Activated CD4-positive, alpha-beta T cell treated with anti-CD3 and anti-CD28 coated beads, Interleukin-2, amount 10 ng/mL, durations not matched to agents 24 days and 14 days (primary cell): ENCODE data around the gene GMPPA. TPM values are rescaled to one million over a fixed set of nuclear protein-coding genes. Genes with fewer than 3 reads are reported as not detected.
A peak's percentile ranks its signal among the peaks of the same experiment; 100 is the strongest.

Experiments
- DNase-seq: peaks from one replicate; pipeline ENCODE4 v3.0.0; 2022
- H3K27ac Mint-ChIP-seq: one replicate; pipeline ENCODE4 v1.8.0; 2022; ENCODE audit warnings: mild to moderate bottlenecking, mixed read lengths
- H3K27me3 Mint-ChIP-seq: one replicate; pipeline ENCODE4 v1.8.0; 2022; ENCODE audit warnings: mixed read lengths
- H3K36me3 Mint-ChIP-seq: one replicate; pipeline ENCODE4 v1.8.0; 2022; ENCODE audit warnings: low read depth, mild to moderate bottlenecking, mixed read lengths
- H3K4me1 Mint-ChIP-seq: one replicate; pipeline ENCODE4 v1.8.0; 2021; ENCODE audit warnings: mixed read lengths
- H3K4me3 Mint-ChIP-seq: one replicate; pipeline ENCODE4 v1.8.0; 2022; ENCODE audit warnings: mild to moderate bottlenecking, moderate library complexity, mixed read lengths
- H3K9me3 Mint-ChIP-seq: one replicate; pipeline ENCODE4 v1.8.0; 2021; ENCODE audit warnings: mixed read lengths
- intact Hi-C: fragments of 100-400 bp; cut with micrococcal nuclease; formaldehyde crosslinking; loops from one replicate; pipeline ENCODE4 v1.15.1; 2023
- total RNA-seq: library from RNA; stranded (reverse); gene quantifications from 2 replicates; pipeline ENCODE4 v1.2.3, GENCODE V29; 2022

The GMPPA gene
- 45.5 and 46.0 TPM in 2 replicates for total RNA-seq

DNA sequence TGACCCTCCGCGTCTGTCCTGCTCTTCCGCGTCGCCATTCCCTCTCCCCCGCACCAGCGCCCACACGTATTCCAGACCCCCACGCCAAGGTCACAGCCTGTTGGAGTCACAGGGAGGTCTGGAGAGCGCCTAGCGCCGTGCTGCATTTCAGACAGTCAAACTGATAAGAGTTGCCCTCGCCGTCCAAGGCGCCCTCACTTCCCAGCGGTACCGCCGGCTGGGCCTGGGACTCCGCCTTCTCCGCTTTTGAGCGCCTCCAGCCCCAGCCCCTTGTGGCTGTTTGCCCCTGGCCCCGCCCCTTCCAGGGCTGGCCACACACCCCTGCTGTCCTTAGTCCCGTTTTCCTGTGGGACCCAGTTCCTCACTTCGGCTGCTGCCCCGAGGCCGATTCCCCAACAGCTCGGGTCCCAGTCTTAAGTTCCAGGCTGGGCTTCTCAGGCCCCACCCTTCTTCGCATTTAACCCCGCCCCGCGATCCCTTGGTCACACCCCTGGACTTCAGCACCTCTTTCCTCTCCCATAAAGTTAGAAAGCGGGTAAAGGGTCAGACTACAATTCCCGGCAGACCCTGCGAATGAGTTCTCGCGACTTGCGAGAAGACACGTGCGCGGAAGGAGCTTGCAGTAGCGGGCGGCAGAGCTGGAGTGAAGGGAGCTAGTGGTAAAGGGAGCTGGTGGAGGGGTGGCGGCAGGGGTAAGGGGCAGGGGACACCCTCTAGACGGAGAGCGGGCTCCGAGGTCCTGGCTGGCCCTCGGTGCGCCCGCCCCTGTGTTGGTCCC is at the start of gene GMPPA:
Gene GMPPA (plus strand): TSS at position 612 of the 778 bp plus-strand sequence. CDS start 1,085 bp downstream, outside the sequence.
- no peaks in the 10 kb centered on the region for H3K9me3 Mint-ChIP-seq
- H3K4me3 Mint-ChIP-seq = peak within 1 kb of the TSS; percentile 97
- peaks cover 26% of the 10 kb centered on the region for H3K4me1 Mint-ChIP-seq
- intact Hi-C loops = loop anchor here (1.0 to 10.0 kb wide), 8 partner anchors 32 to 601 kb away; partner anchors contain the start of genes CHPF, DNAJB2, FEV and STK11IP
- peaks cover 39% of the 10 kb centered on the region for H3K27me3 Mint-ChIP-seq
- peak; percentile 99 for DNase-seq
- peak within 1 kb of the TSS; percentile 83 for H3K27ac Mint-ChIP-seq
- peaks cover 3% of the 10 kb centered on the region for H3K36me3 Mint-ChIP-seq

DNA sequence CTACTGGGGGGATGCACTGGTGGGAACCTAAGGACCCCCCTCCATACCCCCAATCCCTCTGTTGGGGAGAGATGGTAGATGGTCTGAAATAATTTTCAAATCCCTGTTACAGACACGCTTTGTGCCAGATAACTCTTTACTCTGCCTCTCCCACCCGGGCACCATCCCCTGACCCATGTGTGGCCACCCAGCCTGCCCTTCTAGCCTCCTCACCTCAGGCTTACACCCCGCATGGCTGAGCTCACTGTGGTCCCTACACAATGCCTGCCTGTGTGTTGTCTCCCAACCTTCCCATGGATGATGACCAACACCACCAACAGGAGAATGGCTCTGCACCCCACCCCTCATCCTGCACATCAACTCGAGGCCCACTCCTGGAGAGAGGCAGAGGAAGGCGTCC is 49.1 kb upstream of the GMPPA start:
- H3K4me3 Mint-ChIP-seq = no peak overlapping the region
- intact Hi-C loops = no loop called here
- DNase-seq = no peak

GRCh38 chr2:219451661-219452360 is 46.9 kb upstream of the GMPPA start:
- H3K9me3 Mint-ChIP-seq = no peaks in the 10 kb centered on the region
- peaks cover 24% of the 10 kb centered on the region for H3K27me3 Mint-ChIP-seq
- H3K4me1 Mint-ChIP-seq = no peaks in the 10 kb centered on the region
- DNase-seq = no peak
- no peaks in the 10 kb centered on the region for H3K36me3 Mint-ChIP-seq
- no peak overlapping the region for H3K4me3 Mint-ChIP-seq
- H3K27ac Mint-ChIP-seq = no peak overlapping the region
- intact Hi-C loops = no loop called here

More for the DNA sequence above, 49.1 kb upstream of the GMPPA start:
- H3K9me3 Mint-ChIP-seq = no peaks in the 10 kb centered on the region
- H3K27me3 Mint-ChIP-seq = peaks cover 27% of the 10 kb centered on the region
- no peaks in the 10 kb centered on the region for H3K4me1 Mint-ChIP-seq
- H3K27ac Mint-ChIP-seq = no peak overlapping the region
- H3K36me3 Mint-ChIP-seq = no peaks in the 10 kb centered on the region

DNA sequence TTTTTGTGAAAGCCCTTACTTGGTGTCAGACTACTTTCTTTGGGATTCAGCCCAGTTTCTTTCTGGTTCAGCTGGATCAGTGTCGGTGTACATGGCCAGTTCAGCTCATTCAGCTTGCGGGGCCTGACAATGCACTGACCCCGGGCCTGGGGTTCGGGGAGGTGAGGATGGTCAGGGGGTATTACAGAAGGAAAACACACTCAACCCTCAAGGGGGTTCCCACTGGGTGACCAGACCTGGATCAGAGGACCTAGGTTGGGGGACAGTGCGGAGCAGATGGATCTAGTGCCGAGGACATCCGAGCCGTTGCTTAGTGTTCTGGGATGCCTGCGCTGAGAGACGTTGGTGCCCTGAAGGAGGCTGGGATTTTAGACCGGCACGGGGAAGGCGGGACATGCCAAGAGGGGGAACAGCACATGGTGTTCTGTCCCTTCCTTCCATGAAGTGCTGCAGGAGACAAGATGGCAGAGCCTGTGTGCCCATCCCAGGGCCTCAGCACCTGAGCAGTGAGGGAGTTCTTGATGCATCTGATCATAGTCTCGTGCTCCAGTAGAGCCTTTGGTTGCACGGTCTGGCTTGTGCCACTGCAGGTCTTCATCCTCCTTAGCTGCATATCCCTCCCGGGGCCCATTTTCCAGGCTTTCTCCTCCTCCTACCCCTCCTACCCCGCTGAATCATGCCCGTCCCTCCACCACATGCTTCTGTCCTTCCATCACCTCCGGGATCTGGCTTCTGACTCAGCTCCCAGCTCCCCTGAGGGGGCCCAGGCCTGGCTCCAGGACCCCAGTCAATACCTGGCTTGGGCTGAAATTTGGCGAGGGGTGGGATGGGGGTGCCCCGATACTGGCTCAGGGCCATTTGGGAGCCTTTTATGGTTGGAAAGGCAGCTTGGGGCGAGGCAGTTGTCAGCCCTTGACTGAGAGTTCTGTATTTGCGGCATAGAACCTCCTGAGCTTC is 46.1 kb upstream of the GMPPA start:
- no peaks in the 10 kb centered on the region for H3K4me1 Mint-ChIP-seq
- H3K4me3 Mint-ChIP-seq = no peak overlapping the region
- intact Hi-C loops = no loop called here
- H3K9me3 Mint-ChIP-seq = no peaks in the 10 kb centered on the region
- no peak for DNase-seq
- no peak overlapping the region for H3K27ac Mint-ChIP-seq
- H3K36me3 Mint-ChIP-seq = no peaks in the 10 kb centered on the region
- peaks cover 21% of the 10 kb centered on the region for H3K27me3 Mint-ChIP-seq

GRCh38 chr2:219453671-219454590 is 44.8 kb upstream of the GMPPA start:
- no peak overlapping the region for H3K4me3 Mint-ChIP-seq
- no peak for DNase-seq
- H3K36me3 Mint-ChIP-seq = no peaks in the 10 kb centered on the region

GRCh38 chr2:219455581-219455980 is 43.1 kb upstream of the GMPPA start:
- Mint-ChIP-seq H3K36me3 (no peaks in the 10 kb centered on the region), H3K9me3 (no peaks in the 10 kb centered on the region), H3K4me1 (peaks cover 4% of the 10 kb centered on the region), H3K27ac (no peak overlapping the region), H3K4me3 (no peak overlapping the region), H3K27me3 (peaks cover 6% of the 10 kb centered on the region)
- intact Hi-C loops = no loop called here
- no peak for DNase-seq

More at GRCh38 chr2:219453671-219454590, 44.8 kb upstream of the GMPPA start:
- Mint-ChIP-seq H3K4me1 (peaks cover 4% of the 10 kb centered on the region), H3K27me3 (peaks cover 21% of the 10 kb centered on the region), H3K9me3 (no peaks in the 10 kb centered on the region), H3K27ac (no peak overlapping the region)
- intact Hi-C loops = no loop called here

DNA sequence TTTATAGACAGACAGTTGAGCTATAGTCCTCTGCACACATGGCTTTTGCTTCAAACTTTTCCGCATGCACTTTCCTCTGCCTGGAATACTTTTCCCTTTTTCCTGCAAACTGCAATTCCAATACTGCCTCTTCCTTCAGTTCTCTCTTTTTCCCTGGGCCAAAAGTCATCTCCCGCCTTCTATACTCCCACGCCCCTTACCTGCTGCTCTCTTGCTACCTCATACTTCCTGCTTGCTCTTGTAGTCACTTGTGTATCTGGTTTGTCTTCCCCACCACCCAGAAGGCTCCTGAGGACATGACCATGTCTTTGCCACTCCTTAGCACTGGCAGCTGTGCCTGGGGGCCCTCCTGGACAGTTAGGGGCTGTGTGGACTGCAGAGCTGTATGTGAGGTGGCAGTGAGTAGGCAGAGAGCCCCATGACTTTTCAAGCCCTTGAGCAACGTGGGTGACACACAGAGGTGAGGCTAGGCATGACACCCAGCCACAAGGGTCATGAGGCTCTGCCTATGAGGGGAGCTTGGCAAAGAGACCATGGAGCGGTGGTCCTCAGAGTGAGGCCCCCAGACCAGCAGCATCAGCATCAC is 40.8 kb upstream of the GMPPA start:
- peak; percentile 61 for DNase-seq
- Mint-ChIP-seq H3K9me3 (no peaks in the 10 kb centered on the region), H3K4me3 (no peak overlapping the region), H3K36me3 (no peaks in the 10 kb centered on the region), H3K27me3 (peaks cover 1% of the 10 kb centered on the region), H3K27ac (no peak overlapping the region), H3K4me1 (peaks cover 4% of the 10 kb centered on the region)
- intact Hi-C loops = loop anchor here (2.0 kb wide), 1 partner anchor 73 kb away; no protein-coding TSS in a partner anchor

- no peaks in the 10 kb centered on the region for H3K27me3 Mint-ChIP-seq
- DNase-seq = no peak
- intact Hi-C loops = loop anchor here (2.0 kb wide), 1 partner anchor 72 kb away; no protein-coding TSS in a partner anchor
- peaks cover 4% of the 10 kb centered on the region for H3K4me1 Mint-ChIP-seq
- no peak overlapping the region for H3K27ac Mint-ChIP-seq
- H3K4me3 Mint-ChIP-seq = no peak overlapping the region
- no peaks in the 10 kb centered on the region for H3K36me3 Mint-ChIP-seq
- no peaks in the 10 kb centered on the region for H3K9me3 Mint-ChIP-seq
Measured at GRCh38 chr2:219458996-219459395, 39.7 kb upstream of the GMPPA start.

GRCh38 chr2:219459460-219460311 is 39.0 kb upstream of the GMPPA start:
- peaks cover 4% of the 10 kb centered on the region for H3K4me1 Mint-ChIP-seq
- H3K4me3 Mint-ChIP-seq = no peak overlapping the region
- H3K36me3 Mint-ChIP-seq = no peaks in the 10 kb centered on the region
- H3K9me3 Mint-ChIP-seq = no peaks in the 10 kb centered on the region
- H3K27me3 Mint-ChIP-seq = no peaks in the 10 kb centered on the region
- no peak overlapping the region for H3K27ac Mint-ChIP-seq
- DNase-seq = peak; percentile 79
- intact Hi-C loops = loop anchor here (2.0 kb wide), 1 partner anchor 71 kb away; no protein-coding TSS in a partner anchor

GRCh38 chr2:219460424-219460926 is 38.2 kb upstream of the GMPPA start:
- no peaks in the 10 kb centered on the region for H3K36me3 Mint-ChIP-seq
- intact Hi-C loops = no loop called here
- no peak overlapping the region for H3K27ac Mint-ChIP-seq
- no peak overlapping the region for H3K4me3 Mint-ChIP-seq
- no peak for DNase-seq
- H3K9me3 Mint-ChIP-seq = no peaks in the 10 kb centered on the region
- H3K4me1 Mint-ChIP-seq = peaks cover 4% of the 10 kb centered on the region
- H3K27me3 Mint-ChIP-seq = no peaks in the 10 kb centered on the region

- H3K4me1 Mint-ChIP-seq = peaks cover 4% of the 10 kb centered on the region
- no peaks in the 10 kb centered on the region for H3K27me3 Mint-ChIP-seq
- intact Hi-C loops = no loop called here
- H3K36me3 Mint-ChIP-seq = no peaks in the 10 kb centered on the region
- H3K4me3 Mint-ChIP-seq = no peak overlapping the region
- peak; percentile 60 for DNase-seq
- no peaks in the 10 kb centered on the region for H3K9me3 Mint-ChIP-seq
- no peak overlapping the region for H3K27ac Mint-ChIP-seq
Measured at GRCh38 chr2:219461047-219461514, 37.6 kb upstream of the GMPPA start.
